GM12865 (cell line): ENCODE measurements around the gene HNRNPC.

ENCODE experiments used
- DNase-seq: peaks from one replicate; pipeline ENCODE4 v3.0.0; 2010; ENCODE audit warnings: low read depth
- H3K4me3 ChIP-seq: 2 replicates; pipeline ENCODE4 v1.5.1; 2011; ENCODE audit warnings: mild to moderate bottlenecking, low read depth, low read length, control low read depth
- TF ChIP-seq, protein P1 (sequence below): IDR thresholded peaks from 2 replicates; pipeline ENCODE4 v1.5.1; 2011; ENCODE audit warnings: low read length, control low read depth, low read depth, inconsistent platforms; ENCODE audit not compliant: insufficient read depth; ENCODE audit errors: missing control alignments

Gene HNRNPC

DNA sequence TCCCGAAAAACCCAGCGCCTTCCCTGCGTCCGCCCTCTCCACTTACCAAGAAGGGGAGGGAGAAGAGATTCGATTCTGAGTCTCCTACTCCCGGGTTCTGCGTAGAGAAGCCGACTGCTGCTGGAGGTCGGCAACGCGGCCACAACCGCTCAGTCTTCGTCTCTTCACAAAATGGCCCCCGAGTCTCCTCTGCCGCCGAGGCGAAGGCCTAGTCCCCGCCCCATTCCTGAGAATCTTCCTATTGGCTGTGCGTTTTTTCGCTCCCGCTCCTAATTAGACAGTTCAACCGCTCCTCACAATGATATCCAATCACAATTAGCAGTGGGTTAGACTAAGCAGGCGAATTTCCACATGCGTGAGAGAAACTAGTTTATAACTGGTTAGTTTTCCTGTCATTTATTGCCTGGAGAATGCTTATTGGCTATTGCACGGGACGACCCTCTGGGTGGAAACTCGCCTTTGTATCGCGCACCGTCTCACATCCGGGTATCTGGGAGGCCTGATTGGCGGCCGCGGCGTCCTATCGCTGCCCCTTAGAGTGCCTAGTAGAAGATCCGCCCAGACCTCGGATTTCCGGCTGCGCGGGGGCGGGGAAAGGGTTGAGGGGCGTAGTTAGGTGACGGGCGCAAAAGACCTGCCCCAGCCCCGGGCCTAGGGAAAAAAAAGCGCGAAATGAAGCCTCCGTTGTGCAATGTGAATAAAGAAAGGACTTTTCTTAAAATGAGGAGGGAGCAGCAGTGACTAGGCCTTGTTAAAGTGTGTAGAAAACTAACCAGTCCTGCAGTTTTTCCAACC is at the start of gene HNRNPC:
TSS of gene HNRNPC (minus strand) at position 191 of the 795 bp plus-strand sequence. CDS start 35,249 bp downstream, outside the sequence.
- peak within 1 kb of the TSS; percentile 78 for H3K4me3 ChIP-seq
- DNase-seq, result peak; percentile 100
- TF ChIP-seq, protein P1, sequence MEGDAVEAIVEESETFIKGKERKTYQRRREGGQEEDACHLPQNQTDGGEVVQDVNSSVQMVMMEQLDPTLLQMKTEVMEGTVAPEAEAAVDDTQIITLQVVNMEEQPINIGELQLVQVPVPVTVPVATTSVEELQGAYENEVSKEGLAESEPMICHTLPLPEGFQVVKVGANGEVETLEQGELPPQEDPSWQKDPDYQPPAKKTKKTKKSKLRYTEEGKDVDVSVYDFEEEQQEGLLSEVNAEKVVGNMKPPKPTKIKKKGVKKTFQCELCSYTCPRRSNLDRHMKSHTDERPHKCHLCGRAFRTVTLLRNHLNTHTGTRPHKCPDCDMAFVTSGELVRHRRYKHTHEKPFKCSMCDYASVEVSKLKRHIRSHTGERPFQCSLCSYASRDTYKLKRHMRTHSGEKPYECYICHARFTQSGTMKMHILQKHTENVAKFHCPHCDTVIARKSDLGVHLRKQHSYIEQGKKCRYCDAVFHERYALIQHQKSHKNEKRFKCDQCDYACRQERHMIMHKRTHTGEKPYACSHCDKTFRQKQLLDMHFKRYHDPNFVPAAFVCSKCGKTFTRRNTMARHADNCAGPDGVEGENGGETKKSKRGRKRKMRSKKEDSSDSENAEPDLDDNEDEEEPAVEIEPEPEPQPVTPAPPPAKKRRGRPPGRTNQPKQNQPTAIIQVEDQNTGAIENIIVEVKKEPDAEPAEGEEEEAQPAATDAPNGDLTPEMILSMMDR, result no peak

DNA sequence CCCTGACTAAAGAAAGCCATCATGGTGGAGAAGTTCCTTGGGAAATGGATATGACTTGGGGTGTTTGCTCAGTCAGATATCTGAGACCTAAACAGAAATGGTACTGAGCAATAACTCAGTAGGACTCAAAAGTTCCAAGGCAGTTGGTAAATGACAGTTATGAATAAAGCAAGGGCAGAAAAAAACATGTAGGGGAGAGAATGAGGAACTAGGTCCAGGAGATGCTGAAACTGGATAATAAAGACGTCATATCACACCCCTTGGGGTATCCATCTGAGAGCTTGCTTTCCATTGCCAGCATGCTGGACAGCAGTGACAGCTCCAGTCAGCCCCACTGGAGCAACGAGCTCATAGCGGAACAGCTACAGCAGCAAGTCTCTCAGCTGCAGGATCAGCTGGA is 48.2 kb upstream of the HNRNPC start:
- TF ChIP-seq, protein P1, result no peak
- peak; percentile 29 for DNase-seq

DNA sequence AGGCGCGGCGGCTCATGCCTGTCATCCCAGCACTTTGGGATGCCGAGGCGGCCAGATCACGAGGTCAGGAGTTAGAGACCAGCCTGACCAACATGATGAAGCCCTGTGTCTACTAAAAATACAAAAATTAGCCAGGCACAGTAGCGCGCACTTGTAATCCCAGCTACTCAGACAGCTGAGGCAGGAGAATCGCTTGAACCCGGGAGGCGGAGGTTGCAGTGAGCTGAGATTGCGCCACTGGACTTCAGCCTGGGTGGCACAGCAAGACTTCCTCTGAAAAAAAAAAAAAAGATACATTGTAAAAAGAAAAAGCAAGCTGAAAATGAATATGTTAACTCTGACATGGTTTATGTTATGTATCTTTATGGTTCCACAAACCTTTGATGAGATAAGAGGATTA is 44.3 kb upstream of the HNRNPC start:
- TF ChIP-seq, protein P1, result no peak

More for the DNA sequence above, 48.2 kb upstream of the HNRNPC start:
- no peak overlapping the region for H3K4me3 ChIP-seq

DNA sequence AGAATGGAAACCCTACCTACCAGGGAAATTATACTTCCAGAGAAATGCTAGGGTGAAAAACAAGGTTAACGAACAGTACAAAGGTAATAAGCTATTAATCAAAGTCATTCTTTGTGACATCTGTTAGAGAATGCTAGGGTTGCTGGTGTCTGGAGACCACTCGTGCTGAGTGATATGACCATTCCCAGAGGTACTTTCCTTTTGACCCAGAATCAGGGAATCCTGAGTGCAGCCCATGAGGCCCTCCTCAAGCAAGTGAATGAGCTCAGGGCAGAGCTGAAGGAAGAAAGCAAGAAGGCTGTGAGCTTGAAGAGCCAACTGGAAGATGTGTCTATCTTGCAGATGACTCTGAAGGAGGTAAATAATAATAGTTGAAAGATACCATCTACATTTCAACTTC is 42.4 kb upstream of the HNRNPC start:
- no peak overlapping the region for H3K4me3 ChIP-seq
- TF ChIP-seq, protein P1, result no peak
- no peak for DNase-seq

More for the DNA sequence above, 44.3 kb upstream of the HNRNPC start:
- no peak overlapping the region for H3K4me3 ChIP-seq
- no peak for DNase-seq

DNA sequence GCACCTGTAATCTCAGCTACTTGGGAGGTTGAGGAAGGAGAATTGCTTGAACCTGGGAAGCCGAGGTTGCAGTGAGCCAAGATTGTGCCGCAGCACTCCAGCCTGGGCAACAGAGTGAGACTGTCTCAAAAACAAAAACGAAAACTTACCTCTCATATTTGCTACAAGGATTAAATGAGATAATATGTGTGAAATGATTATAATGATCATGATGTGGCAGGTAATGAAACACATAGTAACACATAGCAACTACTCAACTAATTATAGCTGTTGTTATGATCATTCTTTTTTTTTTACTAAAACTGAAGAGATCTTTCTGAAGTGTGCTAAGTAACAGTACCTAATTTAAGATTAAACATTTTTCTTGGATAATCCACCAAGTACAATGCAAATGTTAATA is 40.7 kb upstream of the HNRNPC start:
- no peak for DNase-seq
- TF ChIP-seq, protein P1, result no peak
- no peak overlapping the region for H3K4me3 ChIP-seq

DNA sequence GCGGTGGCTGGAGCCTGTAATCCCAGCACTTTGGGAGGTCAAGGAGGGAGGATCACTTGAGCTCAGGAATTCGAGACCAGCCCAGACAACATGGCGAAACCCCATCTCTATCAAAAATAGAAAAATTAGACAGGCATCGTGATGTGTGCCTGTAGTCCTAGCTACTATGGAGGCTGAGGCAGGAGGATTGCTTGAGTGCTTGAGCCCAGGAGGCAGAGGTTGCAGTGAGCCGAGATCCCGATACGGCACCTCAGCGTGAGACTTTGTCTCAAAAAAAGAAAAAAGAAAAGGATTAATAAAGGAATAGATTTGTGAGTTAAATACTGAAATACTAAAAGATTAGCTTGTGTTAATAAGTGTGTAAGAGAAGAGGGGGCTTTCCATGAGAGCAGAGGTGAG is 40.0 kb upstream of the HNRNPC start:
- H3K4me3 ChIP-seq, result peak overlapping the region; percentile 48
- TF ChIP-seq, protein P1, result no peak
- DNase-seq, result no peak
